Inferior parietal cortex (tissue), 1 donor: ENCODE measurements around the gene TBCCD1.
"Not testable (repeated sequence)": the region's sequence is repeated elsewhere in the genome, so short reads cannot be mapped to it uniquely, and the experiment has no call there.

Experiments
- DNase-seq: peaks from one replicate; pipeline ENCODE4 v3.0.0-alpha.2; 2016; ENCODE audit errors: extremely low spot score

Gene TBCCD1

GRCh38 chr3:186594591-186595113, 27.5 kb upstream of the TBCCD1 start:
- no peak for DNase-seq

- no peak for DNase-seq
Observed at GRCh38 chr3:186593862-186594261, 26.7 kb upstream of the TBCCD1 start.

- no peak for DNase-seq
Observed at GRCh38 chr3:186592682-186593081, 25.5 kb upstream of the TBCCD1 start.

- no peak for DNase-seq
Observed at GRCh38 chr3:186590580-186591295, 23.6 kb upstream of the TBCCD1 start.

- no peak for DNase-seq
Observed at GRCh38 chr3:186589856-186590579, 22.9 kb upstream of the TBCCD1 start.

- DNase-seq, result no peak
Observed at GRCh38 chr3:186589121-186589520, 22.0 kb upstream of the TBCCD1 start.

- no peak for DNase-seq
Observed at GRCh38 chr3:186588632-186589031, 21.5 kb upstream of the TBCCD1 start.

- DNase-seq, result no peak
Observed at GRCh38 chr3:186587183-186587582, 20.0 kb upstream of the TBCCD1 start.

- DNase-seq, result not testable (repeated sequence)
Observed at GRCh38 chr3:186586245-186586644, 19.1 kb upstream of the TBCCD1 start.

- DNase-seq, result no peak
Observed at GRCh38 chr3:186583831-186584230, 16.7 kb upstream of the TBCCD1 start.

- DNase-seq, result no peak
Observed at GRCh38 chr3:186582541-186582940, 15.4 kb upstream of the TBCCD1 start.

- no peak for DNase-seq
Observed at GRCh38 chr3:186580785-186581184, 13.6 kb upstream of the TBCCD1 start.

- no peak for DNase-seq
Observed at GRCh38 chr3:186577521-186577920, 10.4 kb upstream of the TBCCD1 start.

- DNase-seq, result no peak
Observed at GRCh38 chr3:186571644-186572013, 4.5 kb upstream of the TBCCD1 start.

- no peak for DNase-seq
Observed at GRCh38 chr3:186570941-186571643, 4.0 kb upstream of the TBCCD1 start.

- DNase-seq, result peak; percentile 99
Observed at GRCh38 chr3:186570096-186570940, 3.2 kb upstream of the TBCCD1 start, which contains the start of gene DNAJB11. TSS of gene DNAJB11 (plus strand) at chr3:186570720. CDS start at chr3:186570898, 178 bp downstream.

GRCh38 chr3:186569779-186570095, 2.6 kb upstream of the TBCCD1 start:
- no peak for DNase-seq

- not testable (repeated sequence) for DNase-seq
Observed at GRCh38 chr3:186569361-186569760, 2.2 kb upstream of the TBCCD1 start.

- DNase-seq, result no peak
Observed at GRCh38 chr3:186566772-186567071, 417 bp downstream of the TBCCD1 start.

- DNase-seq, result no peak
Observed at GRCh38 chr3:186564586-186564985, 2.6 kb downstream of the TBCCD1 start.

GRCh38 chr3:186552408-186553031, 14.6 kb downstream of the TBCCD1 start:
- DNase-seq, result no peak
